ENCODE data around the gene PTPRK.

DNA sequence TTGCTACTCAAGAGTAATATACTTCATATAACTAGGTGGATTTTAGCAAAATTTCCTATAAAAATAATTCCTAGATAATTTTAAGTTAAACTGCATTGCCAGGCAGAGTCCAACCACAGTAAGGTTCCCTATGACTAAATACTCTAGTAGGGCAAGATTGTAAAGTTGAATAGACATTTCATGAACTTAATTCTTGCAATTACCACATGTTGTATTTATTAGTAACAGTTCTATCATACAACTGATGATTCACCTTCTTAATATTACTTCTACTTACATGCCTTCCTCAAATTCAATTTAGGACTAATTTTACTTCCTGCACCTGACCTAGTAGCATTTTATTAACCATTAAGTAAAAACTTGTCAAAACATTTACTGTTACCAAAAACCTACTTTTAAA, 352.8 kb downstream of the PTPRK start:
- TF ChIP-seq, protein P1, sequence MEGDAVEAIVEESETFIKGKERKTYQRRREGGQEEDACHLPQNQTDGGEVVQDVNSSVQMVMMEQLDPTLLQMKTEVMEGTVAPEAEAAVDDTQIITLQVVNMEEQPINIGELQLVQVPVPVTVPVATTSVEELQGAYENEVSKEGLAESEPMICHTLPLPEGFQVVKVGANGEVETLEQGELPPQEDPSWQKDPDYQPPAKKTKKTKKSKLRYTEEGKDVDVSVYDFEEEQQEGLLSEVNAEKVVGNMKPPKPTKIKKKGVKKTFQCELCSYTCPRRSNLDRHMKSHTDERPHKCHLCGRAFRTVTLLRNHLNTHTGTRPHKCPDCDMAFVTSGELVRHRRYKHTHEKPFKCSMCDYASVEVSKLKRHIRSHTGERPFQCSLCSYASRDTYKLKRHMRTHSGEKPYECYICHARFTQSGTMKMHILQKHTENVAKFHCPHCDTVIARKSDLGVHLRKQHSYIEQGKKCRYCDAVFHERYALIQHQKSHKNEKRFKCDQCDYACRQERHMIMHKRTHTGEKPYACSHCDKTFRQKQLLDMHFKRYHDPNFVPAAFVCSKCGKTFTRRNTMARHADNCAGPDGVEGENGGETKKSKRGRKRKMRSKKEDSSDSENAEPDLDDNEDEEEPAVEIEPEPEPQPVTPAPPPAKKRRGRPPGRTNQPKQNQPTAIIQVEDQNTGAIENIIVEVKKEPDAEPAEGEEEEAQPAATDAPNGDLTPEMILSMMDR (IDR thresholded peaks at IDR 0.05) = no peak
- TF ChIP-seq POLR2A (IDR thresholded peaks at IDR 0.05) = no peak

Measured in lower leg skin (tissue), 3 donors.